GM11168 (cell line): Measurements from ENCODE around the gene LPP.

Source experiments
- in situ Hi-C: fragments of 300-500 bp; cut with MboI; formaldehyde crosslinking; loops from one replicate; pipeline ENCODE4 v1.12.0; 2022; ENCODE audit warnings: low sequenced_read_pairs; ENCODE audit not compliant: unreplicated experiment

LPP gene

DNA sequence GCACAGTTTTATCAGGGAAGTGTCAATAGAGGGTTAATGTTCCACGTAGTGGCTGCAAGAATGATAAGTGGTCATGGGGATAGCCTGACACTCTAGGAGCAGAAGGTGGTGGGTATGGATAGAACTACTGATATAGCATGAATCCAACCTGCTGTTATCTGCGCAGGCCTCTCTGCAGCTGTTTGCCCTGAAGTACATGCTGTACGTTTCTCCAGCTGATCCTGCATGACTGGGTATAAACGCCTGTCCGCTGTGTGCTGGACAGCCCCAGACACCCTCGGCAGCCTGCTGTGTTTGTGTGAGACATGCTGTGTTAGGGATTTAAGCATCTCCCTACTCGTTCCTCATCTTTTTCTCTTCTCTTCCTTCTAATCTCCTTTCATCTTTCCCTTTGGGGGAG, 87.1 kb downstream of the LPP start:
- in situ Hi-C loops = no loop called here

DNA sequence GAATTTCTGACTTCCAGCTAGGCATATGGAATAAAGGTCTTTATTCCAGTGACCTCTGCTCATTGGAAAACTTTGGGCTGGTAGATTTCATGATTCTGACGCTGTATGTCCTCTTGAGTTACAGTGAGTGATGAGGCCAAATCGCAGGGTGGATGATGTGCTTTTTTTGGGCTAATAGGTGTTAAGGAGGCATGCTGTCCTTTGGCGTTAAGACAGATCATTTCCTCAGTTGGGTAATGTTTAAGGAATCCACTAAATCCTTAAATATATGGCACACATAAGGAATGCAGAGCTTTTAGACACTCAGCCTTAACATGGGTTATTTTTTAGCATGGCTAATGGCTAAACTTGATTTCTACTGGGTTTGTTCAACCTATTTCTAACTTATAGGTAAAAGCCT, 87.9 kb downstream of the LPP start:
- in situ Hi-C loops = no loop called here

DNA sequence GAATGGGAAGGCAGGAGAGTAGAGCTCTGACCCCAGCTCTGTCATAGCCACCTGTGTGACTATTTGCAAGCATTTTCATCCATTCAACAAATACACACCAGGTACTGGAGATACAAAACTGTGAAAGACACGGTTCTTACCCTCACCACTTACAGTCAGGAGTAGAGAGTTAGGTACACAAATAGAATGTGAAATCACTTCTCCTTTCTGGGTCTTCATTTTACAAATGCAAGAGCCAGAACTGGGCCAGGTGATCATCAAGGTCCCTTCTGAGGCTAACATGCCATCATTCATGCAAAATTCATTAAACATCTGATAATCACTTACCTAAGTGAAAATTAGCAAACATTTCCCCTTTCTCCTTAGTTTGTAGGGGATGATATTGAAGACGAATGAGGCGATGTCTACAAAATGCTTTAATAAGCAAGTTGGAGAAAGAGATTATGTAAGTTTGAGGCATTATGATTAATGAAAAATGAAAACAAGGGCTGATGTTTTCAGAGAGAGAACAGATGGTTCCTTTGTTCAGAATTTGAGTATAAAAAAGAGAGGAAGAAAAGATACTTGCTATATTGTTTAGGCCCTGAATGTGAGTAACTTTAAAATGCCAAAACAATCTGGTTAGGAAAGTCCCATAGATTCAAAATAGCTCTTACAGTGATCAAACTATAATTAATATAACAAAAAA, 88.6 kb downstream of the LPP start:
- in situ Hi-C loops = no loop called here

DNA sequence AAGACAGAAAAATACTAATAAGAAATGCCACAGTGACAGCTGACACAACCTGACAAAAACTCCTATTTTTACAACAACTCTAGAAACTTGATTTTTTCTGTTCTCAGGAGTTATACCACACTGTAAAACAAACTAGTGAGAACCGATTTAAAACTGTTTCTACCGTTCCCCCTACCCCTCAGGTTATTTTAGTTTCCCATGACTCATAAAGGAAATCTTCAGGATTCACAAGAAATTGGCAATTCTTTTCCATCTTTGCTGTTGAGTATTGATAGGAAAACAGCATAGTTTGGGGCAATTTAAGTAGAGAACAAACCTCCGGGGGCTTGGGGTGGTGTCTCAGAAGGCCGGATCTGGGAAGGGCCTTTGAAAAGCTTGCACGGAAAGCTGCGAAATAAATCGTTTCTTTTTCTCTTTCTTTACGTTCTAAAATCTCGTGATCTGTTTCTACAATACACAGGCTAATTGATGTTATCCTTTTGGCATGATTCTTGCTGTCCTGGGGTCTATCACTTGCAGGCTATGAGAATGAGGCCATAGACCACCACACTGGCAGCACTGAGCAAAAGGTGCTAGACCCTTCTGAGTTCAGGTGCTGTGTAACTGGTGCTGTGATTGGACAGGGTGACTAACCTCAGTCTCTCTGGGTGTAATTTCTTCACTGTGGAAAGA, 89.3 kb downstream of the LPP start:
- in situ Hi-C loops = no loop called here

DNA sequence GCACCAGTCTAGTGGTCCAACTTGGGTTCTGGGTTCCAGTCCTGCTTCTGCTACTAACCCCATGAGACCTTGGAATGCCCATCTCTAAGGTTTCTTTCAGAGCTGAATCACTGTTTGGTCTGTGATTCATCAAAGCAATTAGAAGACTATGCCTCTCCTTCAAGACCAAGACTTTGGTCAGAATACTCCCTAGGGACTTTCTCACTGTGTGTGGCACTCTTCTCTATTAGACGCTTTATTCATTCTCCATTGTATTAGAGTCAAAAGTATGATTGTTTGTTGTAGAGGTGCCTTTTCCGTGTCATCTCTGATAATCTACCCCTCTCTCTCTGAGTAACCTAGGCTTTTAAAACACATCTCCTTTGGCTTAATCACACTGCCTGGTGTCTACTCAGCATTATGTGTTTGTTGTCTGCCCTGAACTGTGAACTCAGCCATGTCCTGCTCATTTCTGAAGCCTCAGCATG, 90.5 kb downstream of the LPP start:
- in situ Hi-C loops = no loop called here

DNA sequence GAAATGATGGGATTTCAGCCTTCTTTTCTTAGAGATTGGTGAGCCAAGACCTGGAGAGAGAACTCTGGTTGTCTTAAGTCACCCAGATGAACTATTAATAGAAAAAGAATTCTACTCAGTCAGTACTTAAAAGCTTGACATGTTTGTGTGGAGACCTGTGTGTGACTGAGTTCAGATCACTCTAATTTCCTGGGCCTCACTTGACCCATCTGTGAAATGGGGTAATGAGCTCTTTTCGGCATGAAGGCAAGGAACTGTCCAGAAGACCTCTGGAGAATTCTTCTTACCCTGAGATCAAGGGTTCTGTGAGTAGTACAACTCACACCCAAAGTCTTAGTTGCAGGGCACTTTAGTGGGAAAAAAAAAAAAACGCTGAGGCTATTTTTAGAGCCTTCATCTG, 92.9 kb downstream of the LPP start:
- in situ Hi-C loops = no loop called here

DNA sequence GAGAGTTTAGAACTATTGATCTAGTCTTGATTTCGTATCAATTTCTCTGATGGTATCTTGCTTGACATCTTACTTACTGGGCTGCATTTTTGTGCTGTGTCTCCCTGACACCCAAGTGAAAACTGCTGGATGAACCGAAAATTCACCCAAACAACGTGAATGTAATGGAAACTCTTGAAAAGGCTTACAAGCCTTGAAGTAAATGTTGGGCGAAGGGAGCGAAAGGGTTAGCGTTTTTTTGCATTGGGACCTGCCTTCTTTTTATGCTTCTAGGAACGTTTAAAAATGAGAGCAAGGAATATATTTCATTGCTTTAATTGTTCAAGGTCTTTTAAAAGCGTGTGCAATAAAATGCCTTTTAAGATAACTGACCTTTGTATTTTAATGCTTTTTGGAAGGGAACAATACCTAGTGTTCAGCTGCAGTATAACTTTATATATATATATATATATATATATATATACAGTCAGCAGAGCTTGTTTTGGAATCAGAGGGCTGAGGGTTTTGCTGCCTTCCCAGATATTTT, 94.1 kb downstream of the LPP start:
- in situ Hi-C loops = no loop called here

DNA sequence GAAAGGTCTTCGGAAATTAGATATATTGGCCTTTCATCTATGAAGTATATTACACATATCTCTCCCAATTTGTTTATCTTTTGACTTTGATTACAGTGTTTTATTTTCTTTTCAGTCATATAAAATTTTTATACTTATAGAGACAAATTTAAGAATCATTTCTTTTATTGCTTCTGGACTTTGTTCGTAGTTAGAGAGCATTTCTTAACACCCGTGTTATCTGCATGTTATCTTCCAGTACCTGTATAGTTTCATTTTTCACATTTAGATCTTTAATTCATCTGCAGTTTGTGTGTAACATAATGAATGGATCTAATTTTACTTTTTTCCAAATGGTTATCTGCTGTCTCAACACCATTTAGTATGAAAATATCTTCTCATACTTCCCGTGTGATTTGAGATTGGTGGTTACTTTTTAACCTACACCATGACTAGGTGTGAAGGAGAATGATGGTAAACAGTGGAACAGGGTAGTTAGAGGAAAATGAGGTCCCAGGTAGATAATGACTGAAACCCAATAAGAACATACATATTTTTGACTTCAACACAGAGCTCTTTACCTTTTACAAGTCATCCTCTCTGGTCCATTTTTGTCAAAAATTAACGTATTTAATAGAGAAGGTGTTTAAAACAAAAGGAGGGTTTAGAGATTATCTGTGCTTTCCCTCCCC, 99.3 kb downstream of the LPP start:
- in situ Hi-C loops = no loop called here

DNA sequence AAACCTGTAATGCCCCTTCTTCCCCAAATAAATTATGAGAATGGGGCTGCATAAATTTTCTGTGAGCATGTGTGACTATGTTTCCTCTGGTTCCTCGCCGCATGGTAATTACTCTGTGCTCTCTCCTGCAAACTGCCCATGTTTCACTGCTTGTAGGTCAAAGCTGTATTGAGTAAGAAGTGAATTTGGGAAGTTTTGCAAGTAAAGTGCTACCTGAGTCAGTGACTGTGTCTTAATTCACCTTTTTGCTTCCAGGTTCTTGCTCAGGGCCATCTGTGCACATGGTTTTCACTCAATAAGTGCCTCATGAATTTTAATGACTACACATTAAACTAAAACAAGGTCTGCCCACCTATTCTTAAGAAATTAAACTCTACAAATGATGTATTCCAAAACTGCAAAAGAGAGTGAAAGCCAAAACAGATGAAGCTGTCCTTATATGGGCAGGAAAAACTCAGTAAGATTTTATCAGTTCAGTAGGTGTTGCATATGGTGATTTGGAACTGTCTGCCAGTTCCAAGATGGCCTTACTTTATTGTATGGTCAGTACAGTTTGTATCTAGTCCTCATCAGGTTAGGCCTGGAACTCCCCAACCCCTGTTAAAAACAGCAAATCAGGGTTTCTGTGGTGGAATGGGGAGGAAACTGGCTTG, 100.0 kb downstream of the LPP start:
- in situ Hi-C loops = no loop called here

DNA sequence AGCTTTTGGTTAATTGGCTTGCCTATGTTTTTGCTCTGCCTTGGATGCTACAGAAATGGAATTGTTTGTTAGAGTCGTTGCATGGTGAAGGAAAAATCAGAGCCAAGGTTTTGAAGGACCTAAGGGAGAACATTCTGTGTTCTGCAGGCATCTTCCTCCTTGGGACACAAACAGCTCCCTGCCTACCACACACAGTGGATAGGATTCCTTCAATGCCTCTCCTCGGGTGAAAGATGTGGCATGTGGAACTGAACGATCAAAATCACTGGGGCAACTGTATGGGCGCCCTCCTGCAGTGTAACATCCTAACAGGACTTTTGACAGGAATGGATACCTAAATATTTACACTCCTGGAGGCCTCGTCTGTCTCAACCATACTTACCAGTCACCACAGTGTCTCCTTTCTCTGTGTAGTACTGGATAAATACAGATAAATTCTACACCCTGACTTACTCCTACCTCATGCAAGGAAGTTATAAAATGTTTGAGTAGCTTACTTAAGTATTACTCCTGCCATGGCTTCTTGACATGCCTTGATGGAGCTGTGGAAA, 100.6 kb downstream of the LPP start:
- in situ Hi-C loops = no loop called here

DNA sequence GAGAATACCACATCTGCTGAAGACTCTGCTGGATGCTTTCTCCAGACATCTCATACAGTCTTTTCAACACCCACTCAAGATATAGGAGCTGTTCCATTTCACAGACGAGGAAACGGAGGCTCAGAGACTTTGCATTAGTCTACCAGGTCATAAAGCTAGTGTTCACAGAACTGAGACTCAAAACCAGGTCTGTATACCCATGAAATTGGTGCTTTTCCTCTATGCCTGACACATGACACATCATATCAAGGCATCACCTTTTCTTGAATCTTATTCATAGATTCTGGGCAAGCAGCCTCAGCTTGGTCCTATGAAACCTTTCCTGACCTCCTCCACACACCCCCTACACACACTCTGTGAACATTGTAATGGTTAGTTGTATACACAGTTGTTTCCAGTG, 101.2 kb downstream of the LPP start:
- in situ Hi-C loops = no loop called here

DNA sequence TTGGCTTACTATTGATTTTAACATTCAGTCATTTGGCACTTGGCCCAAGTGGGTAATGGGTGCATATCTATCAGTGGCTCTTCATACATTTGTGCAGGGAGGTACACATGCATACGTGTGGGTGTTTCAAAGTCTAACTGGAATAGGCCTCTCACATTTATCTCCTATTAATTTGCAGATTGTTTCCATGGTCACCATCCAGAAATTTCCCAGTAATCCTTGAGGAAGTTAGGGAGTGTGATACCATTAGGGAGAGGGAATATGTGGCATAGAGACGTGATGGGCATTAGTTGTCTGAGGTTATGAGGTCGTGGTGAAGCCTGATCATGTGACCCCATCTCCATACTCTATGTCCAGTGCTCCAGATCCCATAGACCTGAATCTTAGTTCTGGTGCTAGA, 102.8 kb downstream of the LPP start:
- in situ Hi-C loops = no loop called here

DNA sequence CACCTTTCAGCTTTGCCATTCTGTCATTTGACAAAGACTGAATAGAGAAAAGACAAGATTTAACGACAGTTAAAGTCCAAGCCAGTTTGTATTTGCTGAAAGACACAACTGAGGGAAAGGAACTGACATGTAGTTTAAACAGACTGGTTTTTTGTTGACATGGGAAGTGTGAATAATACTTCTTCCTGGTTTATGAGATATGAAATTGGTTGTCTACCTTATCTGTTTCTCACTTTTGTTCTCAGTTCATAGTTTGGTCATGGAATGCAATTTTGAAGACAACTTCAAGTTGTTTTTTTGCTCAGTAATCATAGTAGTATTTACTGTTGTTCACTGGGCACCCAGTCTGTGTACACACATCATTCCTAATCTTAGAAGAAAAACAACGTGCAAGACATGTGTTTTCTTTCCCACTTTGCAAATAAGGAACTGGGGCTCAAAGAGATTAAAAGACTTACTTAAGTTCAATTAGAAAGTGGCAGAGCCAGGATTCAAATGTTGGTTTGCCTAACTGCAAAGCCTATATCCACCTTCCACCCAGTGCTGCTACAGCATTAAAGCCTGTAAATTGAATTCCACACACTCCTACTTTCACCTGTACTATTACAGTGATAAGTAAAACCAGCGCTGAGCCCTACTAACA, 103.5 kb downstream of the LPP start:
- in situ Hi-C loops = no loop called here

DNA sequence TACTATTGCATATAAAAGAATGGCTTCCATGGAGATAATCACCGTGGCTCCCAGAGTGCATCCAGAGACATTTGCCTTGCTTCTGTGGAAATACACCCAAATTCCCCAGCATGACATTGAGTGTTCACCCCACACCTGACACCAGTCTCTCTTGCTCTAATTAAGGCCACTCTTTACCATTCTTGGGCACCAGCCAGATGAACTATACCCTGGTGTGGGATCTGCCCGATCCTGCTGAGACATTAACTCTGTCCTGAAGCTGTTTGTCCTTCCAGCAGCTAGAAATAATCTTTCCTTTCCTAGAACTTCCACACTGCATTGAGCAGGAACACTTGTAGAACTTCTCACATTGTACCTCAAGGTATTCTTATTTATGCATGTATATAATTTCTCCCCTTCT, 105.2 kb downstream of the LPP start:
- in situ Hi-C loops = no loop called here

DNA sequence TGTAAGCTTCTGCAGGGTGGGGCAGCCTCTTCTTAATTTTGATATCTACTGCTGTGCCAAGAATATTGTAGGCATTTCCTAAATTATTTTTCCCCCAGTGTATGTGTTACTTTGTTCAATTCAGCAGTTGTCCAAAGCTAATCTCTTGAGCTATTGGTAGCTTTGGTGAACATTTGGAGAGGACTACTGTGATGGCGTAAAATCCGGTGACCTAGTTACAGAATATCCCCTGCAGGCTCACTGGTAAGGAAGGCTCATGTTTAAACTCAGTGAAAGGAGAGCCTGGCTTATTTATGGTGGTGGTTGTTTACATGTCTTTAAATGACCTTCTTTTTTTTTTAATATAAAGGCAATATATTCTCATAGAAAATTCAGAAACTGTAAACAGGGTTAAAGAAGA, 105.6 kb downstream of the LPP start:
- in situ Hi-C loops = no loop called here

DNA sequence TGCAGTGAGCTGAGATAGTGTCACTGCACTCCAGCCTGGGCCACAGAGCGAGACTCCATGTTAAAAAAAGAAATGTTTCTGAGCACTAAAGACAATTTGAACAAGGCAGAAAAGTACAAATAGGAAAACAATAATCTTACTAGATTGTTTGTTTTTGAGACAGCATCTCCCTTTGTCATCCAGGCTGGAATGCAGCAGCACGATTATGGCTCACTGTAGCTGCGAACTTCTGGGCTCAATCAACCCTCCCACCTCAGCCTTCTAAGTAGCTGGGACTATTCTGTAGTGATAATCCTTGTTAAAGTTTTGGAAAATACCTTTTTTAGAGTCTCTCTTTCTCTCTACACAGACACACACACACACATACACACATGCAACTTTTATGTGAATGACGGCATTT, 107.1 kb downstream of the LPP start:
- in situ Hi-C loops = no loop called here

DNA sequence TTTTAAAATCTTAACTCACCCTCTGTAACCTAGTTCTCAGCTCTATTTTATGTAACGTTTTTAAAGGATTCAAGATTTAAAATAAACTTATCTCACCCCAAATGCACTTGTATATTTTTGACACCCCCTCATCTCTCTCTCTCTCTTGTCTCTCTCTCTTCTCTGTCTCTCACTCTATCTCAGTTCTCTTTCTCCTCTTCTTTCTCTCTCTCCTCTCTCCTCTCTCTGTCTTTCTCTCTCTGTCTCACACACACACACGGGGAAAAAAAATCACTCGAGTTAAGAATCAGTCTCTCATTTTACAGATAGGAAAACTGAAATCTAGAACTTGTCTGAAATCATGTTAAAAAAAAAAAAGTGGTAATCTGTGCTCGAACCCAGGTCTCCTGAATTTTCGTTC, 108.5 kb downstream of the LPP start:
- in situ Hi-C loops = no loop called here

DNA sequence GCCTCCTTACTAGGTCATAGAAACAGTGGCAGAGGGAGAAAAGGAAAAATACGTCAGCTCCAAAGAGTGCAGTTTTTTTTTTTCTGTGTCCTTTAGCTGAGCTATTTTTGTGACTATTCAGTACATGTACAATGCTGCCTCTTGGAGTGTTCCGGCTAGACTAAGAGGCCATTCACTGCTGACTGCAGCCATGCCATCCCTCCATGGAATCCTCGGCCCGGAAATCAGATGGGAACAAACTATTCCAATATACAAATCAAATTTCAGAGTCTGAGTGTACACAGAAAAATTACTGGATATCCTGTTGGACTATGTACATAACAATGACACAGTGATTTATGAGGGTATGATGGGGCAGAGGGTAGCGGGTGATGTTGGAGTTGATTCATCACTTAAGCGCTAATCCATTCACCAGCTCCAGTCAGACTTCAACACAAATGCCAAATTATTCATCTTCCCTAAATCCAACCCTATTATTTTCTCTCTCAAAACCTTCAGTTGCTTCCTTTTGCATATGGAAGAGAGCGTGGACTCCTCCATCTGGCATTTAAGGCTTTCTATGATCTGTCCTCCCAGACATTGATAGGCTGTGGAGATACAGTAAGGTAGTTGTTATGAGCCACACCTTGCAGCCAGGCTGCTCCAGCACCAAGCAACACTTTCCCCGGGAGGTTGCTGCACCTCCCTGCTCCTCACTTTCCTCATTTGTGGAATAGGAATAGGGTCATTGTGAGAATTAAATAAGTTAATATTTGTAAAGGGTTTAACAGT, 109.1 kb downstream of the LPP start:
- in situ Hi-C loops = no loop called here
